Karpas-422 (cell line): ENCODE data around the gene TRAF3. TPM values are rescaled to one million over a fixed set of nuclear protein-coding genes. Genes with fewer than 3 reads are reported as not detected.

Source experiments
- DNase-seq: peaks from one replicate; pipeline ENCODE4 v3.0.0-alpha.2; 2015
- H2AFZ ChIP-seq: fragments of 200-600 bp; sonication (generic); 2 replicates; pipeline ENCODE4 v1.6.1; 2014; ENCODE audit warnings: antibody characterized with exemption, low read length, mixed read lengths
- H3K27ac ChIP-seq: fragments of 200-600 bp; sonication (generic); 2 replicates; pipeline ENCODE4 v1.5.1; 2014; ENCODE audit warnings: mild to moderate bottlenecking, low read length, moderate library complexity
- H3K27me3 ChIP-seq: fragments of 200-600 bp; sonication (generic); 2 replicates; pipeline ENCODE4 v1.6.1; 2014; ENCODE audit warnings: low read length, mixed read lengths
- H3K36me3 ChIP-seq: fragments of 200-600 bp; sonication (generic); 2 replicates; pipeline ENCODE4 v1.6.1; 2014; ENCODE audit warnings: low read length, mixed read lengths; ENCODE audit not compliant: insufficient read depth
- H3K4me1 ChIP-seq: fragments of 200-600 bp; sonication (generic); 2 replicates; pipeline ENCODE4 v1.6.1; 2014; ENCODE audit warnings: mild to moderate bottlenecking, low read length, mixed read lengths
- H3K4me2 ChIP-seq: fragments of 200-600 bp; sonication (generic); 2 replicates; pipeline ENCODE4 v1.6.1; 2014; ENCODE audit warnings: low read length, low read depth, mild to moderate bottlenecking; ENCODE audit not compliant: poor library complexity, severe bottlenecking
- H3K4me3 ChIP-seq: fragments of 200-600 bp; sonication (generic); 2 replicates; pipeline ENCODE4 v1.5.1; 2014; ENCODE audit warnings: mild to moderate bottlenecking, antibody characterized with exemption, low read length, mixed read lengths
- H3K79me2 ChIP-seq: fragments of 200-600 bp; sonication (generic); 2 replicates; pipeline ENCODE4 v1.6.1; 2014; ENCODE audit warnings: mild to moderate bottlenecking, low read length, mixed read lengths
- H3K9ac ChIP-seq: fragments of 200-600 bp; sonication (generic); 2 replicates; pipeline ENCODE4 v1.6.0; 2014; ENCODE audit warnings: low read length
- H3K9me2 ChIP-seq: fragments of 200-600 bp; sonication (generic), shearing (Covaris generic); replicated peaks from 2 replicates; pipeline ENCODE4 v1.6.0; 2014; ENCODE audit warnings: mild to moderate bottlenecking, low read length, moderate library complexity; ENCODE audit not compliant: insufficient read depth
- H3K9me3 ChIP-seq: fragments of 300-700, 200-600 bp; sonication (generic); 2 replicates; pipeline ENCODE4 v1.6.1; 2014; ENCODE audit warnings: low read length, mixed read lengths
- H4K20me1 ChIP-seq: fragments of 200-600 bp; sonication (generic); 2 replicates; pipeline ENCODE4 v1.6.1; 2014; ENCODE audit warnings: mild to moderate bottlenecking, antibody characterized with exemption, low read length, low read depth; ENCODE audit not compliant: insufficient read depth
- total RNA-seq: library from RNA; depleted of rRNA; stranded (reverse); fragments of >200 nt; shearing (Covaris generic); gene quantifications from 2 replicates; pipeline ENCODE4 v1.2.3, GENCODE V29; 2014; ENCODE audit warnings: low replicate concordance

Gene TRAF3
- total RNA-seq, 1 experiment from 2014 or later = 79.1 TPM

DNA sequence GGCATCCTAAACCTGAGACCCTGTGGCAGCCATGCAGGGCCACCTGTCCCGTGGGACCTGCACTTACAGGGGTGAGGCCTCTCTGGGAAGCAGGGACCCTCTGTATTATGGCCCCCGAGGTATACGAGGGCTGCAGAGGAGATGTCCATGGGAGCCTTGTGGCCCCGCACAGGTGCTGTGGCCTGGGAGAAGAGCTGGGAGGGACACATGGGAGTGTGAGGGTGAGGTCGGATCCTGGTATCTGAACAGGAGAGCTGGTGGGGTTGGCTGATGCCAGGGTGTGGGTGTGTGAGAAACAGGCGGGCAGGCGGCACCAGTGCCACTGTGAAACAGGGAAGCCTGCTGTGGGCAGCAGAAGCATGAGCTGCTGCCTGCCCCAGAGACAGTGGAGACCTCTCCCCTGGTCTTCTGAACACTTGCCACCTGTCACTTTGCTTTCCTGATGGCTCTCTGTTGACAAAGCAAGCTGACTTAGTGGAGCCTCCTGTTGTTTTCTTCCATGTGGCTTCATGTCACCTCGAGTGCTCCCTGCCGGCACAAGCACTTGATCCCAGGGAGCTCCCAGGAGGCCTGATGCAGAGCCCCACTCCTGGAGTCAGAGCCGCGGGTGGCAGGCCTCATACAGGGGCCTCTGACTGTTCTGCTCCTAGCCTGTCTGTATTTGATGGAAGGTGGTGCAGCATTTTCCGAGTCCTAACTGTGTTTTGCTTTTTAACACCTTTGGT lies 125.4 kb downstream of the TRAF3 start:
- H3K4me1 ChIP-seq = peaks cover 56% of the 10 kb centered on the region
- DNase-seq = no peak
- H4K20me1 ChIP-seq = no peaks in the 10 kb centered on the region
- H3K36me3 ChIP-seq = peaks cover 51% of the 10 kb centered on the region
- H2AFZ ChIP-seq = no peak overlapping the region
- peak overlapping the region; percentile 93 for H3K27ac ChIP-seq
- H3K79me2 ChIP-seq = peaks cover 28% of the 10 kb centered on the region
- H3K4me2 ChIP-seq = peak overlapping the region; percentile 73
- H3K9me2 ChIP-seq = no peaks in the 10 kb centered on the region
- H3K9ac ChIP-seq = peak overlapping the region; percentile 74
- H3K4me3 ChIP-seq = peak overlapping the region; percentile 30; the same call in 1 of the 2 replicates
- no peaks in the 10 kb centered on the region for H3K9me3 ChIP-seq
- no peaks in the 10 kb centered on the region for H3K27me3 ChIP-seq

DNA sequence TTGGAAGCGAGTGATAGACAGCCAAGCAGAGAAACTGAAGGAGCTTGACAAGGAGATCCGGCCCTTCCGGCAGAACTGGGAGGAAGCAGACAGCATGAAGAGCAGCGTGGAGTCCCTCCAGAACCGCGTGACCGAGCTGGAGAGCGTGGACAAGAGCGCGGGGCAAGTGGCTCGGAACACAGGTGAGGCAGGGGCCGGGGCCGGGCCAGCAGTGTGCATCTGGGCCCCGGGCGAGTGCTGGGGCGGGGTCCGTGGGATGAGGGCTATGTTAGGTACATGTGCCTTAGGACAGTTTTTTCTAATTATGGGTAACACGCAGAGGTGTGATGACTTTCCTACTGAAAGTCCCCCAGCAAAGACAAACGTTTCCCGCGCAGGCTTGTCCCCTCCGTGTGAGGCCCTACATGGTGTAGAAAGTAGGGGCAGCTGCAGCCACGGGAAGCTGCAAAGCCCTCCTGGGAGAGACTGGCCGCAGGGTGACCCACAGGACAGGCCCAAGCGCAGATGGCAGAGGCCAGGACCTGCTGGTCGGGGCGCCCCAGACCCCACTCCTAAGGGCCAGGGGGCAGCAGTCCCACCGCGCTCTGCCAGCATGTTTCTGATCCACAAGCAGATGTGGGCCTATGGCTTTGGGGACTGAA lies 126.1 kb downstream of the TRAF3 start:
- H3K4me2 ChIP-seq = no peak overlapping the region
- peak overlapping the region; percentile 74 for H3K9ac ChIP-seq
- peaks cover 25% of the 10 kb centered on the region for H3K79me2 ChIP-seq
- no peak overlapping the region for H2AFZ ChIP-seq
- no peaks in the 10 kb centered on the region for H3K9me3 ChIP-seq
- no peak for DNase-seq
- H3K4me1 ChIP-seq = peaks cover 49% of the 10 kb centered on the region
- peak overlapping the region; percentile 93 for H3K27ac ChIP-seq
- H4K20me1 ChIP-seq = no peaks in the 10 kb centered on the region
- H3K4me3 ChIP-seq = no peak overlapping the region
- H3K27me3 ChIP-seq = no peaks in the 10 kb centered on the region
- peaks cover 55% of the 10 kb centered on the region for H3K36me3 ChIP-seq
- no peaks in the 10 kb centered on the region for H3K9me2 ChIP-seq

DNA sequence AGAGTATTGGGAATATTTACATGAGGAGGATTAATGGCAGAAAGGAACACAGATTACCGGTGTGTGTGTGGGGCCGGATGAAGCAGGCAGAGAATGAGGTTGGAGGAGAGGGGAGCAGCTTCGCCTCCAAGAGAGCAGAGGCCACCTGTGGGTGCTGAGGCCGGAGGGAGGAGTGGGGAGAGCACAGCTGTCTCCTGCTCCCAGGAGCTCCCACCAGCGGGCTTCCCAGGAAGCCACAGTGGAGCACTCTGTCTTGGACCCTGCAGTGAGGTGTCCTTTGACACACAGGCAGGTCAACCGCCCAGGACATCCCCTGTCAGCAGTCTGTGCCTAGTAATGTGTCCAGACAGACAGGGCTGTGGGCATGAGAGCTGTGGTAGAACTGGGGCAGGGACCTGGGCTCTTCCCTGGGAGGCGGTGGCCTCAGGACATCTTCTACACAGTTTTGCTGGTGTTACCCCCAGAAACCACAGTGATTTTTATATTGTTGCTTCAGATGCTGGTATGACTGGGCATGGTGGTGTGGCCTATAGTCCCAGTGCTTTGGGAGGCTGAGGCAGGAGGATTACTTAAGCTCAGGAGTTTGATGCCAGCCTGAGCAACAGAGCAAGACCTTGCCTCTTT lies 126.8 kb downstream of the TRAF3 start:
- no peaks in the 10 kb centered on the region for H3K27me3 ChIP-seq
- peak overlapping the region; percentile 93 for H3K27ac ChIP-seq
- no peak for DNase-seq
- no peaks in the 10 kb centered on the region for H3K9me3 ChIP-seq
- no peak overlapping the region for H2AFZ ChIP-seq
- H3K9me2 ChIP-seq = no peaks in the 10 kb centered on the region
- no peaks in the 10 kb centered on the region for H4K20me1 ChIP-seq
- H3K36me3 ChIP-seq = peaks cover 50% of the 10 kb centered on the region
- H3K79me2 ChIP-seq = peaks cover 25% of the 10 kb centered on the region
- H3K4me3 ChIP-seq = no peak overlapping the region
- no peak overlapping the region for H3K4me2 ChIP-seq
- H3K9ac ChIP-seq = no peak overlapping the region
- H3K4me1 ChIP-seq = peaks cover 43% of the 10 kb centered on the region

DNA sequence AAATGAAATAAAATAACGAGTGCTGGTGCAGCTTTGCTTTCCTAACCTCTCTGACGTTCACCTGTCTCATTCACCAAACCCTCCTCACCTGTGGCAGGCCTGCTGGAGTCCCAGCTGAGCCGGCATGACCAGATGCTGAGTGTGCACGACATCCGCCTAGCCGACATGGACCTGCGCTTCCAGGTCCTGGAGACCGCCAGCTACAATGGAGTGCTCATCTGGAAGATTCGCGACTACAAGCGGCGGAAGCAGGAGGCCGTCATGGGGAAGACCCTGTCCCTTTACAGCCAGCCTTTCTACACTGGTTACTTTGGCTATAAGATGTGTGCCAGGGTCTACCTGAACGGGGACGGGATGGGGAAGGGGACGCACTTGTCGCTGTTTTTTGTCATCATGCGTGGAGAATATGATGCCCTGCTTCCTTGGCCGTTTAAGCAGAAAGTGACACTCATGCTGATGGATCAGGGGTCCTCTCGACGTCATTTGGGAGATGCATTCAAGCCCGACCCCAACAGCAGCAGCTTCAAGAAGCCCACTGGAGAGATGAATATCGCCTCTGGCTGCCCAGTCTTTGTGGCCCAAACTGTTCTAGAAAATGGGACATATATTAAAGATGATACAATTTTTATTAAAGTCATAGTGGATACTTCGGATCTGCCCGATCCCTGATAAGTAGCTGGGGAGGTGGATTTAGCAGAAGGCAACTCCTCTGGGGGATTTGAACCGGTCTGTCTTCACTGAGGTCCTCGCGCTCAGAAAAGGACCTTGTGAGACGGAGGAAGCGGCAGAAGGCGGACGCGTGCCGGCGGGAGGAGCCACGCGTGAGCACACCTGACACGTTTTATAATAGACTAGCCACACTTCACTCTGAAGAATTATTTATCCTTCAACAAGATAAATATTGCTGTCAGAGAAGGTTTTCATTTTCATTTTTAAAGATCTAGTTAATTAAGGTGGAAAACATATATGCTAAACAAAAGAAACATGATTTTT lies 128.2 kb downstream of the TRAF3 start:
- peaks cover 47% of the 10 kb centered on the region for H3K36me3 ChIP-seq
- H2AFZ ChIP-seq = no peak overlapping the region
- peaks cover 25% of the 10 kb centered on the region for H3K79me2 ChIP-seq
- H3K27ac ChIP-seq = peak overlapping the region; percentile 31; the same call in 1 of the 2 replicates
- no peak overlapping the region for H3K4me3 ChIP-seq
- H3K4me2 ChIP-seq = no peak overlapping the region
- H3K9me3 ChIP-seq = no peaks in the 10 kb centered on the region
- DNase-seq = no peak
- H4K20me1 ChIP-seq = no peaks in the 10 kb centered on the region
- no peaks in the 10 kb centered on the region for H3K9me2 ChIP-seq
- no peaks in the 10 kb centered on the region for H3K27me3 ChIP-seq
- no peak overlapping the region for H3K9ac ChIP-seq
- H3K4me1 ChIP-seq = peaks cover 35% of the 10 kb centered on the region

DNA sequence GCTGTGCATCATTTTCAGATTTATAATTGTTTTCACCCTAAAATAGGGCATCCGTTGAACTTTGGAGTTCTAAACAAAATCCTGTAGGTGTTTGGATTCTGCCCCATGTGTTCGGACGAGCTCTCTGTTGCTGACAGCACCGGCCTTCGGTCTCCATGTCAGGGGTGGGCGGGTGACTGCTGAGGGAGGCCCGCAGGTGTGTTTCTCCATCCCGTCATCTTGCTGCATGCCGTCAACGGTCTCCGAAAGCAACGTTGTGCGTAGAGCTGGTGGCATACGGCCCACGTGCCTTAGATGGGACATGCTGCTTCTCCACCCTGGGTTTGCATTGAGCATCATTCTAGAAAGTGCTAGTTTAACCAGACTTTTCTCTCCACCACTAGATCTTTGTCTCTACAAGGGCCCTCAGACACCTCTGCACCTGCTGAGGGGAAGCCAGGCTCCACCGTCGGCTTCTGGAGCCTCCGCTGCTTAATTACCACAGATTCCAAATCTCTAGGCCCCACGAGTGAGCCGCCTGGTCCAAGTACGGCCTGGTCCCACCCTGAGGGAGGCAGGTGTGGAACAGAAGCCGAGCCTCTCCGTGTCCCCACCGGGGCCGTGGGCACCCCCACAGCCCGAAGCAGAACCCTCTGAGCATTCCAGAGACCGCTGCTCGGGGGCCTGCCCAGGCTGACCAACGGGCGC lies 129.5 kb downstream of the TRAF3 start:
- peaks cover 33% of the 10 kb centered on the region for H3K4me1 ChIP-seq
- H4K20me1 ChIP-seq = no peaks in the 10 kb centered on the region
- no peak overlapping the region for H3K4me3 ChIP-seq
- H3K9me3 ChIP-seq = no peaks in the 10 kb centered on the region
- H3K36me3 ChIP-seq = peaks cover 47% of the 10 kb centered on the region
- peaks cover 25% of the 10 kb centered on the region for H3K79me2 ChIP-seq
- H3K9me2 ChIP-seq = no peaks in the 10 kb centered on the region
- H2AFZ ChIP-seq = no peak overlapping the region
- H3K27me3 ChIP-seq = no peaks in the 10 kb centered on the region
- H3K9ac ChIP-seq = no peak overlapping the region
- no peak for DNase-seq
- H3K4me2 ChIP-seq = no peak overlapping the region
- H3K27ac ChIP-seq = 0 out of 2 replicates have a peak overlapping the region, but pooled peaks have one; percentile 31

DNA sequence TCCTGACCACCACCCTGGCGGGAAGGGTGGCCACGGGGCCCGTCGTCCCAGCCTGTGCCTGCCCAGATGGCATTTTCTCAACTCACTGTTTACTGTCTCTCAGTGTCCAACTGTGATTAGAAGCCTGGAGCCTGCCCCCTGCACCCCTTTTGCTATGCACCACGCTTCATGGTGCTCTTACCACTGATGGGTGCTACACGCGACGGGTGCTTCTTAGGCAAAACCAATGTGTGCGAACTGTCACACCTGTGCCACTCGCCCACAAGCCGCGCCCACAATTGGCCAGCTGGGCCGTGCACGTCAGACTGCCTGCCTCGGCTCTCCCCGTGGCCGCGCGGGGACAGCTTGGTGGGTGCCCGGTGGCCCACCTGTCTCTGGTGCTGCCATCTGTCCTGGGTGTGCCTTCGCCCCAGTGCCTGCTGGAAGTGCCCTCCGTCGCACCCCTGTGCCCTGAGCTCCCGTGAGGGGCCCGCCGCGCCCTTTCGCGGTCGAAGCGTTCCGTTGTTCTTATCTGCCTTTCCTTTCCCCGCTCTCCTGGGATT lies 130.1 kb downstream of the TRAF3 start:
- Histone ChIP-seq H3K4me3 (no peak overlapping the region), H3K79me2 (peaks cover 20% of the 10 kb centered on the region), H3K27me3 (no peaks in the 10 kb centered on the region), H2AFZ (no peak overlapping the region), H3K36me3 (peaks cover 46% of the 10 kb centered on the region), H3K4me2 (no peak overlapping the region), H3K27ac (no peak overlapping the region), H3K9me3 (no peaks in the 10 kb centered on the region), H3K9ac (no peak overlapping the region), H3K9me2 (no peaks in the 10 kb centered on the region), H3K4me1 (peaks cover 33% of the 10 kb centered on the region), H4K20me1 (no peaks in the 10 kb centered on the region)
- no peak for DNase-seq

DNA sequence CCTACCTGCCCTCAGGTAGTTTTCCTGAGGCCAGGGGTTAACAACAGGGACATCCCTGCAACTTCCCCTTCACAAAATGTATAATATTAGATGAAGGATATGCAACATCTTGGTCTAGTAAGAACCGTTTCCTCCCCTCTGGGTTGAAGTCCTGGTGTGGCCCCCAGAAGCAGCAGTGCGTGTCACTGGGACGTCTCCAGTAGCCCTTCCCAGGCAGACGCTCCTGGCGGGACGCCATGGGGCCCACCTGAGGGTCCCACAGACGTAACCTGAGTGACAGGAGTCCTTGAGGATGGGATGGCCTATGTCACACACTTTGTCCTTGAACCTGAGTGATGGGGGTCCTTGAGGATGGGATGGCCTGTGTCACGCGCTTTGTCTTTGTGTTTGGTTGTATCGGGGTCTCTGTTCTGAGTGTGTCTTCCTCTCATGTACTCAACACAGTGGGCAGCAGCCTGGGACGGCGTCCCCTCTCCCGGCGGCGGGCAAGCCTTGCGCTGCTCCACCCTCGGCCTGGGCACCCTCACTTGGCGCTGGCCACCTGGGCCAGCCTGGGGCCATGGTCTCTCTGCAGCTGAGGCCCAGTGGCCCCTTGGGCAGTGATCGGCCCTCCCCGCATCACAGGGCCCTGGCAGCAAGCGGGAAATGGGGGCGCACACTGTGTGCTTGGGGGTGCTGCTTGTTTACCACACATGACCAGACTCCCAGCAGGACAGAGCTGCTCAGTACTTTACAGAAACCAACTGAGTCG lies 130.9 kb downstream of the TRAF3 start:
- Histone ChIP-seq H4K20me1 (no peaks in the 10 kb centered on the region), H3K4me2 (no peak overlapping the region), H2AFZ (no peak overlapping the region), H3K9me3 (no peaks in the 10 kb centered on the region), H3K4me3 (no peak overlapping the region), H3K27me3 (no peaks in the 10 kb centered on the region), H3K9me2 (no peaks in the 10 kb centered on the region), H3K9ac (no peak overlapping the region), H3K4me1 (peaks cover 33% of the 10 kb centered on the region), H3K27ac (no peak overlapping the region), H3K79me2 (peaks cover 12% of the 10 kb centered on the region), H3K36me3 (peaks cover 39% of the 10 kb centered on the region)
- no peak for DNase-seq
